HG03196 (cell line): ENCODE results near the gene DUSP5.

Experiments used
- ATAC-seq: cut with Tn5 transposase; IDR thresholded peaks from one replicate; pipeline ENCODE4 v1.9.1; 2021; ENCODE audit not compliant: unreplicated experiment

The DUSP5 gene

GRCh38 chr10:110499796-110500514 lies 2.2 kb downstream of the DUSP5 start:
- ATAC-seq, result no peak

DNA sequence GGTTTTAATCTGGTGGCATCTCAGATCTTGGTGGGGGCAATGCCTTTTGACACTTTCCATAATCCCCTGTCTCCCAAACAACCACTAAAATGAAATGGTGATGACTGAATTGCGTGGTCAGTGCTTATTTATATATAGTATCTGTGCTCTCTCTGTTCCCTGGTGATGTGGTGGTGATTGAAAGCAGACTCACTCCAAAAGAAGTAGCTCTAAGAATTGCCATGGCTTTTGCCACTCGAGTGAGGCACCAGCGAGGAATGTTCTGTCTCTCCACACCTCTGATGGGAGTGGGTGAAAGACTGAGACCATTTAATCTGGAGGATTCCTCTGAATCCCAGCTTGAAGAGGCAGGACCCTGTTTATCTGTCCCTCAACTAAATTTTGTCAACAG lies 2.8 kb downstream of the DUSP5 start:
- no peak for ATAC-seq

GRCh38 chr10:110501142-110501937 lies 3.6 kb downstream of the DUSP5 start:
- ATAC-seq, result no peak

DNA sequence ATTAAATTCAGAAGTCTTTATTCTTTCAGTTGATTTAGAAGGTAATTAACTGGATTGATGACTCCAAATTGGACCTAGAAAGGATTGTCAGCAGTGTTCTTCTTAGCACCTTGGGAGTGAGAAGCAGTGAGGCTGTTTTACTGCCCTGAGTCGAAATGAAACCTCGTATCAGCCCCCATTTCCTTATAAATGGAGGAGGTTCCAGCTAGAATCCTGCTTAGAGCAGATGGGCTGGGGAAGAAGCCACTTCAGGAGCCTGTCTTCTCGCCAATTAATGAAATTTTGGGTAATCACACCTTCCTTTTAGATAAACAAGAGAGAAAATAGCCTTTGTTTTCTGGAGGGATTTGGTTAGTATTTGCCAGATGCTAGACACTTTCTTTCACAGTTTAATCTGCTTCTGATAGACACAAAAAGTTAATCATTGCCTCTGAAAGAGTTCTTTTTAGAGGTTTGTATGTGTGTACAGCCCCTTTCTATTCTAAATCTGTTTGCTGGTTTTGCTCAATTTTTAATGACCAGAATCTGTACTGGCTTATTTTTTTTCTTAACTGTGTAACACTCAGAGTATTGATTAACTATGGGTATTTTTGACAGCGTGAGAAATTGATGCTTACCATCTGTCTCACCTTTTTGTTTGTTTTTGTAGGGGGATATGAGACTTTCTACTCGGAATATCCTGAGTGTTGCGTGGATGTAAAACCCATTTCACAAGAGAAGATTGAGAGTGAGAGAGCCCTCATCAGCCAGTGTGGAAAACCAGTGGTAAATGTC lies 4.6 kb downstream of the DUSP5 start:
- no peak for ATAC-seq

- ATAC-seq, result peak; percentile 34
Observed at GRCh38 chr10:110502851-110503301, 5.2 kb downstream of the DUSP5 start.

- no peak for ATAC-seq
Observed at GRCh38 chr10:110503528-110504110, 5.9 kb downstream of the DUSP5 start.

- ATAC-seq, result peak; percentile 52
Observed at GRCh38 chr10:110504111-110504735, 6.5 kb downstream of the DUSP5 start.

DNA sequence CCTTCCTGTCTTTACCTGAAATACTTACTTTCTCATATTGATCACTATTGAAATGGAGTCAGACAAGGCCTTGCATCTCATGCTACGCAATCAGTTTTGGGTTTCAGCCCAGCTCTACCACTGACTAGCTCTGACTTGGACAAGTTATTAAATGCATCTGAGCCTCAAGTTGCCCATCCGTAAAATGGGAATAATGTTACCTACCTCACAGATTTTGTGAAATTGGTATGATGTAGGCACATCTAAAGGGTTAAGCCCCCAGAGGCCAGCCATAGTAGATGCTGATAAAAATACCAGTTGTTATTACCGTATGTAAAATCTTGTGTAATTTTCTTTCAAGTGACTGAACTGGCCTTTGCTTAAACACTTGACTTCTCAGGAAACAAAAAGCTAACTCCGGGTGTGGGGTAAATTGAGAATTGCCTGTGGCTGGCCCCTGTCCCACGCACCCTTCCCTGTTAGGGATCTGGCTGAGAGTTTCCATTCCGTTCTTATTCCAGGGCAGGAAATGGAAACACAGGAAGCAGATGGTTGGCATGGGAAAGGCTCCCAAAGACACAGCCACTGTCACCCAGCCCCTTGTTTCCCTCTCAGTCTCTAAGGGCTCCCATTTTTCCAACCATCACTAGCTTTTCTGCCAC lies 7.5 kb downstream of the DUSP5 start:
- ATAC-seq, result no peak

- ATAC-seq, result no peak
Observed at GRCh38 chr10:110506448-110506847, 8.7 kb downstream of the DUSP5 start.

- no peak for ATAC-seq
Observed at GRCh38 chr10:110507346-110507745, 9.6 kb downstream of the DUSP5 start.

DNA sequence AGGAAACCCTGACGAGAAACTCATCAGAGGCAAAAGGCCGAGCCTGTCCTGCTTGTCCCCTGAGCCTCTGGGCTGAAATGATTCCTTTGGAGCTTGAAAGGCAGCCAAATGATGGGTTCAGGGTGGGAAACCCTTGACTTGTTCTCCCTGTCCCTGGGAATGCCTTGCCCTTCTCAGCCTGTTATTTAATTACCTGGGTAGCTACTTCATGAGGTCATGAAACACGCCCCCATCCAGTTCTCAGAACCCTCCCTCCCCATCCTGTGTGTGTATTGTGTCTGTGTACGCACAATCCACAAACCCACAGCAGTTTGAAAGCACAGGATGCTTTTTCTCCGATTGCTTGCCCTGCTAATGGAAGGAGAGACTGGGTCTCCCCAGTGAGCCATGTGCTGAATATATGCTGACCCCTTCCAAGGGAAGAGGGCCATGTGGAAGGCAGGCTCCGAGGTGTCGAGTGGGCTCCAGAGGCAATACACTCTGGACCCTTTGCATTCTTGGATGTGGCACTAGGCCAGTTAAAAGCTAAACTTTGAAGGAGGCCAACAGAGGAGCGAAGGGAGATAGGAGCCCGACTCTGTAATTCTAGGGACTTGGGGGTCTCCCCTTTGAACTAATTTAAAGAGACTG lies 10.6 kb downstream of the DUSP5 start:
- ATAC-seq, result no peak

DNA sequence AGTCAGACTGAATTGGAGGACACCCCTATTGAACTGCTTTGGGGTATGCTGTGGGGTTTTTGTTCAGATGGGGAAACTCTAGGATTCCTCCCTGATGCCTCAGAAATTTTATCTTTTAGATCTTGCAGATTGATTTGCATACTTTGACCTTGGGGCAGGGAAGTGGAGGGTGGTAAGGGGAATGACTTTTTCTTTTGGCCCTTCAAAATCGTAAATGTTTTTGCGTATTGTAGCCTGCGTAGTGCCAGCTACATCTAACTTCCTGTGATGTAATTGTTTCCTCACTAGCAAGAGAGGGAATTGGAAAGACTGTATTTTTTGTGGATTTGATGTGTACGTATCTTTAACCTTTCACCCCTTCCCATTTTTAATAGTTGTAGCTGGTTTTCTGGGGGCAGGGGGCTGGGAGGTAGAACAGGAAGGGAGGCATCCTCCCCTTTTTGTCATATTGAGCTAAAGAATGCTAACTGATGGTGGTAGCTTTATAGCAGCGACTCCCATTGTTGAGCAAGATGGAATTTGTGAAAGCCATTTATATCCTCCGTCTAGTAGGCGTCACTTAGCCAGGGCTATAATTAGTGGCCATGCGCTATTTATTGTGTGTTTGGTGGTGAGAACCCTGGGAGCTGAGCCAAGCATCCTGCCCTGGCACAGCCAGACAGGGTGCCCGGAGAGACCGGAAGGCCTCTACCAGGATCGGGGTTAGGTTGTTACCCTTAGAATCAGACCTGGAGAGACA lies 11.3 kb downstream of the DUSP5 start:
- ATAC-seq, result no peak

DNA sequence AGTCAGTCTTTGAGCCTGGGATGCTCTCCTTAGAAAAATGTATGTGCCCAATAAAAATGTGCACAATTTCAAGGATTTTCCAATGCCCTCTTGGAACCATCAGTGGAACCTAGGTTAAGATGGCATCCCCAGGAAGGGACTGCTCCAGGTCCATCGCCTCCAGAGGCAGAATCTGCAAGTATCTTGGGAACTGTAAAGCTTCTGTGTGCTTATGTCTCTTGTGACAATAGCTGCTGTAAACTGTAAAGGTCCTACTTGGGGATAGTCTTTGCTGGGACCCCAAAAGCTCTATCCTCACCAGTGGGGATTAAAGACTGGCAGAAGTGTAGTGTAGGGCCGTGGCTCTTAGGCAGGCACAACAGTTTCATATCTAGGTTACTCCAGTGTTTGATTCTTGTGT lies 11.9 kb downstream of the DUSP5 start:
- ATAC-seq, result no peak

- ATAC-seq, result no peak
Observed at GRCh38 chr10:110510086-110510485, 12.4 kb downstream of the DUSP5 start.

- ATAC-seq, result no peak
Observed at GRCh38 chr10:110510730-110511129, 13.0 kb downstream of the DUSP5 start.

DNA sequence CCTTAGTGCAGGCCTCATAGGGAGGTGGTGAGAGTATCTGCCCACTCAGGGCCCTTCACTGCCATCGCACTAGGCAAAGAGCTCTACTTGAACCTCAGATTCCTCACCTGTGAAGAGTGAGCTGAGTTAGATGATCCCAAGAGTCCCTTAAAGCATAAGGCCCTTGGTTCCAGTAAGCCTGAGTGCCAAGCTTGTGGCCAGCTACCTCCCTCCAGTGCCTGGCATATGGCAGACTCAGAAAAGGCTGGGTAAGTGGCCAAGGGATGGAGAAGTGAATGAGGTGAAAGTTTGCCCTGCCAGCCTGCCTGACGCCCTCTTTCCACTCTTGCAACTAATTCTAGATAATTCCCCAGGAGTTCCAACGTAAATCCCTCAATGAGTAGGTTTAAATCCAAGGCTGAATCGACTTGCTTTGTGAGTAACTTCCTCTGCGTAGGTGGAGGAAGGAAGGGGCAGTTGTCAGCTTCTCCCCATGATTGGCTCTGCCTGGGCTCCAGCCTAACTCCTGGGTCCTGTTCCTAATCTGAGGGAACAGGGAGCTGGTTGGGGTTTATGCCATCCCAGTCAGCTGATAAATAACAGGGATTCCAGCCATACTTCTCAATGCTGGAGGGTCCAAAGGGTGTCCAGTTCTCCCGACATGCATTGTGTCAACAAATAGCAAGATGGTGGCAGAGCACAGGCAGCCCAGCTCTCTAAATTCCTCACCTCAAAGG lies 14.2 kb downstream of the DUSP5 start:
- no peak for ATAC-seq

DNA sequence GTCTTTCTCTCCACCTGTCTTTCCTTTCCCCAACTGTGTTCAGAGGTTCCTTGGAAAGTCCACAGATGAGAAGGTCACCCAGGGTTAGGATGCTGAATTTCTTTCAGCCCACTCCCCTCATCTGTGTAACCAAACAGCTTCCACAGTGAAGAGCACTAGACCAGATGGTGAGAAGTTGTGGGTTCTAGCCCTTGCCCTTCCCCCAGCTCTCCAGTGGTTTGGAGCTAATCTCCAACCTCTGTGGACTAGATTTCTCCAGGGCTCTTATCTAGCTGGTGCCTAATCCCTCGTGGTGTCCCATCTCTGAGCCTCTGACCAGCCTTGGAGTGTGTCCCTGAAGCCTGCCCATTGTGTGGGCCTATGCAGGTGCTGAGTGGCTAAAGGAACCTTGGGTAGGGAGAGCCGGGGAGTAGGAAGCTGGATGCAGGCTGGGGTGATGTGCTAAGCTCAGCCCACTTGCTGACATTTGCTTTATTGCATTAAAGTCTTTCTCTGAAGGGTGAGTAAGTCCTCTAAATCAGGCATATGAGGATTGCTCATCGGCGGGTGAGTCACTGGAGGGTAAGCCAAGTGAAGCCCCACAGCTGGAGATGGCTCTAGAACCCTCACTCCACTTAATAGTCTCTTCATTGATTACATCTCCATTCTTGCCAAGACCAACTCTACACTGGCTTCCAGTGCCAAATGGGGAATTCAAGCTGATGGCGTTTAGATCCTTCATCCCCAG lies 14.9 kb downstream of the DUSP5 start:
- no peak for ATAC-seq

DNA sequence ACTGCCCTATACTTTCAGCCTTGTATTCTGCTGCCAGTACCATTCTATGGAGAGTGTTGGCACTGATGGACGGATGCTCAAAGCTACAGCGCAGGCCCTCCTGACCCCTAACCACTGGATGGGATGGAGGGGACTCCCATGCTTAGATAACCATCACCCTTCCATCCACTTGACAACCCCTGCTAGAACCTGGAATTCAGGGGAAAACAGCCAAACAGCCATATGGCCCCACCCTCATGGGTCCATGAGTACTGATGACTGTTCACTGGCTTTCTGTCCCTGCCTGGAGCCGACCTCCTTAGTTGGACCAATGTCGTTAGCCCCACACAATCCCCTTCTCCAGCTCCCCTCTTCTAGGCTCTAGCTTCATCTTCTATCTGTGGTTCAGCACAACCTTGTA lies 16.2 kb downstream of the DUSP5 start:
- ATAC-seq, result no peak
